Breast epithelium (tissue), 4 donors: ENCODE measurements around the gene GAPT. TPM values are rescaled to one million over a fixed set of nuclear protein-coding genes. Genes with fewer than 3 reads are reported as not detected.

Experiments used
- DNase-seq, 2 donors: peaks; one replicate each; pipeline ENCODE4 v3.0.0-alpha.2; 2019; ENCODE audit warnings: low spot score in 2 of 2
- H3K27ac ChIP-seq, 2 donors: fragments of 200-600 bp; sonication (generic) in 1 of 2; one replicate each; pipeline ENCODE4 v1.5.1; 2016 to 2019; ENCODE audit warnings: mild to moderate bottlenecking in 1 of 2
- H3K27me3 ChIP-seq, 2 donors: fragments of 200-600 bp; sonication (generic) in 1 of 2; one replicate each; pipeline versions ENCODE4 v1.5.1 to v1.6.0; 2017 to 2019; ENCODE audit warnings: control low read depth in 1 of 2, mild to moderate bottlenecking in 1 of 2
- H3K36me3 ChIP-seq: fragments of 200-600 bp; one replicate; pipeline ENCODE4 v1.5.1; 2019
- H3K4me1 ChIP-seq, 2 donors: fragments of 200-600 bp; sonication (generic); one replicate each; pipeline ENCODE4 v1.5.1; 2016 to 2019; ENCODE audit warnings: control low read depth in 1 of 2
- H3K4me3 ChIP-seq, 3 donors: fragments of 200-600 bp; sonication (generic); 1 replicate in 2 of 3; 2 replicates in 1 of 3; pipeline ENCODE4 v1.5.1; 2016 to 2019; ENCODE audit warnings: mild to moderate bottlenecking in 3 of 3, moderate library complexity in 2 of 3
- H3K9me3 ChIP-seq, 2 donors: fragments of 200-600 bp; sonication (generic) in 1 of 2; one replicate each; pipeline ENCODE4 v1.5.1; 2016 to 2019; ENCODE audit warnings: control low read depth in 1 of 2
- POLR2A ChIP-seq: fragments of 450-650 bp; IDR thresholded peaks from one replicate; pipeline ENCODE4 v1.6.1; 2016; ENCODE audit warnings: antibody characterized with exemption, mild to moderate bottlenecking, moderate library complexity
- POLR2AphosphoS5 ChIP-seq, 3 donors: sonication (generic); formaldehyde crosslinking; IDR thresholded peaks; one replicate each; pipeline ENCODE4 v1.6.1; 2017; ENCODE audit warnings: antibody characterized with exemption in 3 of 3
- intact Hi-C: fragments of 100-400 bp; cut with DNase I; formaldehyde crosslinking; loops from one replicate; pipeline ENCODE4 v1.15.1; 2023; ENCODE audit warnings: low total_unique reads
- total RNA-seq, 3 donors: library from RNA; depleted of rRNA; stranded (reverse); fragments of >200 nt; gene quantifications; one replicate each; pipeline ENCODE4 v1.1.0, GENCODE V29; 2016
- TF ChIP-seq, protein P1 (sequence below), 3 donors: fragments of 450-650 bp; IDR thresholded peaks; one replicate each; pipeline ENCODE4 v1.5.1; 2016 to 2017; ENCODE audit warnings: antibody characterized with exemption in 3 of 3, mild to moderate bottlenecking in 3 of 3, moderate library complexity in 3 of 3

Gene GAPT
- total RNA-seq: 1 to 10 TPM; 1.2 to 3.8 (median 1.3) TPM

DNA sequence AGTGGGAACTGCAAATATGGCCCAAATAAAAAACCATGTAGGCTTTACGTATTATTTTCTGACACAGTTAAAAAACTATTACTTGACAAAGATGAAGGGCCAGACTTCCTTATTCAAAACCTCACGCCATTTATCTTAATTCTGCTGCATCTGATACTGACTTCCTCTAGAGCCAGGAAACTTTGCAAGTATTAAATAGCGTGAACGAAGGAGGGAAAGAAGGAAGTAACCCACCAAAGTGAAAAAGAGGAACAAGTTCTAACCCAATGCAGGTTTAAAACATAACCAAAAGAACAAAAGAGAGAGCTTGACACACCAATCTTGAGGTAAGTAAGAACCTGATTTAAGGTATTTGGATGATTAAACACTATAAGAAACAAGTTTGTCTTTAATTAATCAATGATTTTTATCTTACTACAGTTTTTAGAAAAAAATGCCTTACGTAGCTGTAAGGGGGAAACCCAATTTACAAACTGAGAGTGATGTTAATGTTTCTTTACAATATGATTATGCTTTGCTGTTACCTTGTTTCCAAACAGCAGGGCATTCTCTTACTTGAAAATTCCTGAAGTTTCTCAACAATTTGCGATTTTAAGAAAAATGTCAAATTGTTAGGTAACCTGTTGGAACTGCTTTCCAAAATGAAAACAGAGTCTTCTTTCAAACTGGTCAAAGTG, at the start of gene GAPT:
TSS of gene GAPT (plus strand) at position 220 of the 677 bp plus-strand sequence. CDS start 3,102 bp downstream, outside the sequence.
- no peaks in the 10 kb centered on the region for H3K4me1 ChIP-seq
- no peak within 1 kb of the TSS for H3K27ac ChIP-seq
- H3K27me3 ChIP-seq: no peaks in the 10 kb centered on the region
- TF ChIP-seq, protein P1, sequence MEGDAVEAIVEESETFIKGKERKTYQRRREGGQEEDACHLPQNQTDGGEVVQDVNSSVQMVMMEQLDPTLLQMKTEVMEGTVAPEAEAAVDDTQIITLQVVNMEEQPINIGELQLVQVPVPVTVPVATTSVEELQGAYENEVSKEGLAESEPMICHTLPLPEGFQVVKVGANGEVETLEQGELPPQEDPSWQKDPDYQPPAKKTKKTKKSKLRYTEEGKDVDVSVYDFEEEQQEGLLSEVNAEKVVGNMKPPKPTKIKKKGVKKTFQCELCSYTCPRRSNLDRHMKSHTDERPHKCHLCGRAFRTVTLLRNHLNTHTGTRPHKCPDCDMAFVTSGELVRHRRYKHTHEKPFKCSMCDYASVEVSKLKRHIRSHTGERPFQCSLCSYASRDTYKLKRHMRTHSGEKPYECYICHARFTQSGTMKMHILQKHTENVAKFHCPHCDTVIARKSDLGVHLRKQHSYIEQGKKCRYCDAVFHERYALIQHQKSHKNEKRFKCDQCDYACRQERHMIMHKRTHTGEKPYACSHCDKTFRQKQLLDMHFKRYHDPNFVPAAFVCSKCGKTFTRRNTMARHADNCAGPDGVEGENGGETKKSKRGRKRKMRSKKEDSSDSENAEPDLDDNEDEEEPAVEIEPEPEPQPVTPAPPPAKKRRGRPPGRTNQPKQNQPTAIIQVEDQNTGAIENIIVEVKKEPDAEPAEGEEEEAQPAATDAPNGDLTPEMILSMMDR (IDR thresholded peaks at IDR 0.05): no peak
- TF ChIP-seq POLR2A: no peak
- TF ChIP-seq POLR2AphosphoS5 (IDR thresholded peaks at IDR 0.05): no peak
- no peak for DNase-seq
- intact Hi-C loops: no loop called here
- no peak within 1 kb of the TSS for H3K4me3 ChIP-seq
- no peaks in the 10 kb centered on the region for H3K9me3 ChIP-seq
- H3K36me3 ChIP-seq: no peaks in the 10 kb centered on the region

DNA sequence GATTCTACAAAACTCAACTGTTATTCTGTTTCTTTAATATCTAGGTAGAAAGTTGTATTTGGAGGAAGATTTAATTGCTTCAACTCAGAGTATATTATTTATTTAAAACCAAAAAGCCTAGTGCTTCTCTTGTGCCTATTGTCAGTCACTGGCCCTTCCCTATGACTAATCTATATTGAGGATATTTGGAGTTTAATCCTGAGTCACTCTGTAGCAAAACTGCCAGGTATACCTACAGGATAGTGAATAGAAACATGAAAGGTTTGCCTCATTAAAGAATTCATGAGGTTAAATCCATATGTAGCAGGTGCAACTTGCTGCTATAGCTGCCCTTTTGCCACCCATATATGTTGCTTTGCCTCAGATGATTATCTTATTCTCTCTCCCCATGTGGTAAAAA, 46.4 kb upstream of the GAPT start:
- Histone ChIP-seq H3K36me3 (no peaks in the 10 kb centered on the region), H3K9me3 (no peaks in the 10 kb centered on the region), H3K27me3 (no peaks in the 10 kb centered on the region), H3K4me1 (no peaks in the 10 kb centered on the region), H3K27ac (no peak overlapping the region), H3K4me3 (no peak overlapping the region)
- intact Hi-C loops: no loop called here
- DNase-seq: no peak
- TF ChIP-seq, protein P1 (IDR thresholded peaks at IDR 0.05): no peak
- TF ChIP-seq POLR2AphosphoS5 (IDR thresholded peaks at IDR 0.05) (no peak), POLR2A (no peak)

DNA sequence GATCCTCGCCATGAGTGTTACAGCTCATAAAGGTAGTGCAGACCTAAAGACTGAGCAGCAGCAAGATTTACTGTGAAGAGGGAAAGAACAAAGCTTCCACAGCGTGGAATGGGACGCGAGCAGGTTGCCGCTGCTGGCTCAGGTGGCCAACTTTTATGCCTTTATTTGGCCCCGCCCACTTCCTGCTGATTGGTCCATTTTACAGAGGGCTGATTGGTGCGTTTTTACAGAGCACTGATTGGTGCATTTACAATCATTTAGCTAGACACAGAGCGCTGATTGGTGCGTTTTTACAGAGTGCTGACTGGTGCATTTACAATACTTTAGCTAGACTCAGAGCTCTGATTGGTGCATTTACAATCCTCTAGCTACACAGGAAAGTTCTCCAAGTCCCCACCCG, 45.2 kb upstream of the GAPT start:
- no peaks in the 10 kb centered on the region for H3K9me3 ChIP-seq
- no peaks in the 10 kb centered on the region for H3K4me1 ChIP-seq
- no peak overlapping the region for H3K4me3 ChIP-seq
- intact Hi-C loops: no loop called here
- H3K27ac ChIP-seq: no peak overlapping the region
- TF ChIP-seq POLR2A: no peak
- no peak for TF ChIP-seq POLR2AphosphoS5 (IDR thresholded peaks at IDR 0.05)
- TF ChIP-seq, protein P1 (IDR thresholded peaks at IDR 0.05): no peak
- no peak for DNase-seq
- H3K36me3 ChIP-seq: no peaks in the 10 kb centered on the region
- H3K27me3 ChIP-seq: no peaks in the 10 kb centered on the region

DNA sequence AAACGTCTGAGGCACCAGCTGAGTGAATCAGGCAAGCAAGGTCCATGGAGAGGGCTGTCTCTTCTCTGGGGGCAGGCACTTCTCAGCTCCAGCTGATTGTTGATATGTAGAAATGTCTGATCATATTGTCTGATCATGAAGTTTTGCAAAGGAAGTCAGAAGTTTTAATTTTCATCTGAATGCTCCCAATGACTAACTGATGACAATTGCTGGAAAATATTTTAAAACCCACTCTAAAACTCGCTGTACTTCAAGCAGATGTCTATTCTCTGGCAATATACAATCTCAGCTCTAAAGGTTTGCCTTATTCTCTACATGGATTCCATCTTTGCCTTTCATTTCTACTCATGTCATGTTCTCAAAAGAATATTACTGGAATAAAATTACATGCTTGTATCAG, 44.0 kb upstream of the GAPT start:
- Histone ChIP-seq H3K27me3 (no peaks in the 10 kb centered on the region), H3K9me3 (no peaks in the 10 kb centered on the region), H3K4me3 (no peak overlapping the region), H3K27ac (no peak overlapping the region), H3K36me3 (no peaks in the 10 kb centered on the region), H3K4me1 (no peaks in the 10 kb centered on the region)
- no peak for TF ChIP-seq POLR2A
- TF ChIP-seq POLR2AphosphoS5 (IDR thresholded peaks at IDR 0.05): no peak
- TF ChIP-seq, protein P1 (IDR thresholded peaks at IDR 0.05): no peak
- intact Hi-C loops: no loop called here
- DNase-seq: no peak

DNA sequence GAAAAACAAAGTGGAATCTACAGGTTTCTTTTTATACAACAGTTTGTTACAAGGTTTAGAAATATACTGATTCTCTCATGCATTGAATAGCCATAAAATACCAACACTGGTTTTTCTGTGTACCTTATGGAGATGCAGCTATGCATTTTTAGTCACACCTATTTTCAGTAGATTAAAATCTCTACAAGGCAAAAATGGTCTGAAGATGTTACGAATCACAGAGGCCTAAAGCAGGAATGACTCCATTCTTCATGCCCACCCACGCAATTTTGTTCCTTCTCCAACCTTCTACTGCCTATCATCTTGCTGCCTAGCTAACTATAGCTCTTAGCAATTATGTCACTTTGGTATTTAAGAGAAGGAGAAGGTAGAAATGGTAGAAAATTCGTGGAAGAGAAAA, 41.2 kb upstream of the GAPT start:
- TF ChIP-seq, protein P1 (IDR thresholded peaks at IDR 0.05): no peak
- no peak for TF ChIP-seq POLR2AphosphoS5 (IDR thresholded peaks at IDR 0.05)
- TF ChIP-seq POLR2A: no peak
- H3K9me3 ChIP-seq: no peaks in the 10 kb centered on the region
- no peak for DNase-seq
- intact Hi-C loops: no loop called here
- H3K27me3 ChIP-seq: no peaks in the 10 kb centered on the region
- peak overlapping the region in 1 of 2 donors; percentile 17 for H3K27ac ChIP-seq
- H3K4me3 ChIP-seq: no peak overlapping the region
- peaks cover 0 to 6% of the 10 kb centered on the region in 2 donors for H3K4me1 ChIP-seq
- peaks cover 7% of the 10 kb centered on the region for H3K36me3 ChIP-seq
